Activated CD4-positive, alpha-beta T cell treated with anti-CD3 and anti-CD28 coated beads, Interleukin-2, amount 50 U/mL, for 1 hour (primary cell): ENCODE data around the gene PCED1B.

Experiments
- DNase-seq: peaks from one replicate; pipeline ENCODE4 v3.0.0-alpha.2; 2020

PCED1B gene

DNA sequence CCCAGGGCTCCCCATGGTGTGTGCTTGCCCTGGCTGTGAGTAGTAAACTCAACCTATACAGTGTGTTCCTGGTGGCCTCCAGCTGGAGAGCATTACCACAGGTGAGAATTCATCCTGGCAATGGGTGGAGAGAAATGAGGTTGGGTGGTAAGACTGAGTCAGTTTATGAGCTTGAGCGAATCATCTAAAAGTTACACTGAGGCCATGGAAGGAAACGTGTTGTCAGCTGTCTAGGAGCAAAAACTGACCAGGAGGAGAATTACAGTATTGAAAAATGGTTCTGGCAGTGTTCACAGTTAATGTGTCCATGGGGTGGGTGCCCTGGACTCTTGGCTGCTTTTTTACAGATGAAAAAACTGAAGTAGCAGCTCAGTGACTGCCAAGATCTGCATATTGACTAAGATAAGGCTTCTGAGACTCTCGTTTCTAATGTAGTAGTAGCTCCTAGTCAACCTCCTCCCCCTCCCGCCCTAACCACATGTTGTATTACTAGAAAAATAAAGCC, 202.3 kb downstream of the PCED1B start:
- no peak for DNase-seq

DNA sequence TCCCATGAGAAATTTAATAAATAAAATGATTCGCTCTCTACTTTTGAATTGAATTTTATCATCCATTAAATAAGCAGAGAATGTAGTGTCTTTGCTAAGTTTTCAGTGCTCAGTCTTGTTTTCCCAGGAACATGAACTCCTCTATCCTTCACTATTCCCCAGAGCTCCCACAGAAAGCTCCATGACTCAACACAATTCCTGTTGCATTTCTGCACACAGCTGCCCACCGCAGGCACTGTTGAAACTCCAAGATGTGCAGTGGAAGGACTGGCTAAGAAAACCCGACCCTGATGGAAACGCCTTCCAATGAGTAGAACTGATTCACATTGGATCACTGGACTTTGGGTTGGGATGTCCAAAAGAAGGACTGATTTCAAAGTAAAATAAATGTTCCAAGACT, 202.8 kb downstream of the PCED1B start:
- DNase-seq = no peak
